Adrenal gland (tissue), 12 donors: ENCODE measurements around the gene CIZ1. TPM values are rescaled to one million over a fixed set of nuclear protein-coding genes. Genes with fewer than 3 reads are reported as not detected.
A peak's percentile ranks its signal among the peaks of the same experiment; 100 is the strongest.

Source experiments
- DNase-seq, 7 donors: peaks; one replicate each; pipeline ENCODE4 v3.0.0-alpha.2; 2019 to 2020
- H3K27ac ChIP-seq, 5 donors: fragments of 200-600 bp; sonication (generic) in 4 of 5; 1 replicate in 3 of 5; 2 replicates in 2 of 5; pipeline versions ENCODE4 v1.5.1 to v1.8.0; 2016 to 2020; ENCODE audit warnings: mild to moderate bottlenecking in 1 of 5
- H3K27me3 ChIP-seq: fragments of 200-600 bp; 2 replicates; pipeline ENCODE4 v1.8.0; 2021
- H3K36me3 ChIP-seq, 2 donors: fragments of 200-600 bp; replicated peaks in 1 of 2; 1 replicate in 1 of 2; 2 replicates in 1 of 2; pipeline versions ENCODE4 v1.5.1 to v1.8.0; 2018 to 2022
- H3K4me1 ChIP-seq, 2 donors: fragments of 200-600 bp; replicated peaks in 1 of 2; 1 replicate in 1 of 2; 2 replicates in 1 of 2; pipeline versions ENCODE4 v1.5.1 to v1.8.0; 2018 to 2021
- H3K4me3 ChIP-seq, 4 donors: fragments of 200-600 bp; sonication (generic) in 3 of 4; one replicate each; pipeline ENCODE4 v1.5.1; 2016 to 2018
- H3K9me3 ChIP-seq, 3 donors: fragments of 200-600 bp; sonication (generic) in 1 of 3; replicated peaks in 1 of 3; 1 replicate in 2 of 3; 2 replicates in 1 of 3; pipeline versions ENCODE4 v1.5.1 to v1.8.0; 2016 to 2021
- POLR2A ChIP-seq, 2 donors: fragments of 450-650 bp; IDR thresholded peaks; one replicate each; pipeline ENCODE4 v1.6.1; 2017; ENCODE audit warnings: antibody characterized with exemption in 2 of 2, mild to moderate bottlenecking in 2 of 2, moderate library complexity in 1 of 2
- WGBS, 4 donors: extraction: QIAGEN DNeasy Blood & Tissue Kit in 2 of 4; methylation state at CpG; one replicate each; pipeline versions ENCODE4 v1.1.5 to v1.1.7; 2013 to 2017; 5-methylcytosine and 5-hydroxymethylcytosine counted together
- intact Hi-C, 2 donors: fragments of 100-400 bp; cut with DNase I; formaldehyde crosslinking; loops; one replicate each; pipeline versions ENCODE4 v1.14.1 to v1.15.0; 2022 to 2023
- polyA plus RNA-seq, 3 donors: library from polyadenylated mRNA; stranded (reverse); fragments of 200-250 nt in 2 of 3; fragments of 350-450 nt in 1 of 3; fragmentation: Illumina TruSeq in 1 of 3; extraction: RNeasy Lipid Tissue Mini Kit (QIAGEN cat#74804) in 1 of 3; gene quantifications; one replicate each; pipeline ENCODE4 v1.2.3, GENCODE V29; 2013 to 2014
- total RNA-seq, 9 donors: library from RNA; depleted of rRNA in 4 of 9; stranded (reverse); fragments of >200 nt in 4 of 9; fragments of 120-200 nt in 1 of 9; fragmentation: NEBNext Ultra II Directional in 1 of 9; extraction: Animal tissue kit (Norgen Biotek cat#: 25700) in 1 of 9; gene quantifications; one replicate each; pipeline versions ENCODE4 v1.1.0 to v1.2.4, GENCODE V29; 2013 to 2023
- TF ChIP-seq, protein P1 (sequence below), 6 experiments: fragments of 450-650 bp in 4 of 6; fragments of 200-600 bp in 2 of 6; sonication (generic) in 1 of 6; IDR thresholded peaks; 1 replicate in 5 of 6; 2 replicates in 1 of 6; pipeline versions ENCODE4 v1.5.1 to v1.8.0; 2016 to 2021; ENCODE audit warnings: antibody characterized with exemption in 6 of 6, mild to moderate bottlenecking in 2 of 6, moderate library complexity in 1 of 6
- donor health status: healthy with polysubstance abuse.
- donor health status: Bipolar disorder and iron deficiency.
- donor health status: DM: yes; HTN: yes; CAD: no.
- donor health status: DM: no; HTN: no; CAD: no.
- donor health status: DM: no; HTN: no; CAD: no.
- donor health status: DM: yes; HTN: yes; CAD: no.

The CIZ1 gene
- total and polyA plus RNA-seq, 12 donors: 25.3 to 142 (median 80.4) TPM

DNA sequence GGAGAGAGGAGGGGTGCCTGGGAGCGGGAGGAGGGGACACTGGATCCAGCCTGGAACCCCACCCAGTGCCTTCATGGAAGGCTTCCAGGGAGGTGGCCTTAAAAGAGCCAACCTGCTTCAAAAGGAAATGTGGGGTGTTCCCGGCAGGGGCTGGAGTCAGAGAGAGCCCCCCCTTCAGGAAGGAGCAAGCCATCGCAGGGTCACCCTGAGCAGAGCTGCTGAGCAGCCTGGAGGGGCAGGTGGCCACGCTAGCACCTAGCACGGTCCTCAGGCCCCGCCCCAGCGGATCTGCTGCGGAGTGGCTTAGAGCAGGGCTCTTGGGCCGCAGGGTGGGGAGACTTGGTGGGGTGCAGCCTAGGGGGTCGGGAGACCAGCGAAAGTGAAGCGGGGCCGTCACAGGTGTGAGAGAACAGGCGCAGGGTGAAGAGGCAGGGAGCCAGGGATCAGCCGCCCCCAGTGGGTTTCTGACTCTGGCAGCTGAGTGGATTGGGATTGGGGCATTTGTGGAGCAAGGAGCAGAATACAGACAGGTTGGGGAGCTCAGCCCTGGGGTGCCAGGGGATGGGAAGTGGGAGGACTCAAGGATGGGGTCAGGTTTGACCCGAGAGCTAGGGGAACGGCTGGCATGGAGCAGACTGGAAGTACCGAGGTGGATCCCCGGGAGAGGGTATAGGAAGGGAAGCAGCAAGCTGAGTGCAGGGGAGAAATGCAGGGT lies 40.6 kb downstream of the CIZ1 start:
- TF ChIP-seq, protein P1, sequence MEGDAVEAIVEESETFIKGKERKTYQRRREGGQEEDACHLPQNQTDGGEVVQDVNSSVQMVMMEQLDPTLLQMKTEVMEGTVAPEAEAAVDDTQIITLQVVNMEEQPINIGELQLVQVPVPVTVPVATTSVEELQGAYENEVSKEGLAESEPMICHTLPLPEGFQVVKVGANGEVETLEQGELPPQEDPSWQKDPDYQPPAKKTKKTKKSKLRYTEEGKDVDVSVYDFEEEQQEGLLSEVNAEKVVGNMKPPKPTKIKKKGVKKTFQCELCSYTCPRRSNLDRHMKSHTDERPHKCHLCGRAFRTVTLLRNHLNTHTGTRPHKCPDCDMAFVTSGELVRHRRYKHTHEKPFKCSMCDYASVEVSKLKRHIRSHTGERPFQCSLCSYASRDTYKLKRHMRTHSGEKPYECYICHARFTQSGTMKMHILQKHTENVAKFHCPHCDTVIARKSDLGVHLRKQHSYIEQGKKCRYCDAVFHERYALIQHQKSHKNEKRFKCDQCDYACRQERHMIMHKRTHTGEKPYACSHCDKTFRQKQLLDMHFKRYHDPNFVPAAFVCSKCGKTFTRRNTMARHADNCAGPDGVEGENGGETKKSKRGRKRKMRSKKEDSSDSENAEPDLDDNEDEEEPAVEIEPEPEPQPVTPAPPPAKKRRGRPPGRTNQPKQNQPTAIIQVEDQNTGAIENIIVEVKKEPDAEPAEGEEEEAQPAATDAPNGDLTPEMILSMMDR (IDR thresholded peaks at IDR 0.05): peak in 1 of 6 experiments; percentile 12
- no peak for TF ChIP-seq POLR2A (IDR thresholded peaks at IDR 0.05)
- intact Hi-C loops: no loop called here
- 82 to 85% (median 84%) methylated on average over 19 of the region's 19 CpGs for WGBS, 4 donors
- DNase-seq: peak in 1 of 7 donors; percentile 26
- Histone ChIP-seq H3K36me3 (no peaks in the 10 kb centered on the region), H3K9me3 (no peaks in the 10 kb centered on the region), H3K27ac (no peak overlapping the region), H3K27me3 (no peaks in the 10 kb centered on the region), H3K4me3 (no peak overlapping the region), H3K4me1 (peaks cover 0 to 9% of the 10 kb centered on the region in 2 donors)

DNA sequence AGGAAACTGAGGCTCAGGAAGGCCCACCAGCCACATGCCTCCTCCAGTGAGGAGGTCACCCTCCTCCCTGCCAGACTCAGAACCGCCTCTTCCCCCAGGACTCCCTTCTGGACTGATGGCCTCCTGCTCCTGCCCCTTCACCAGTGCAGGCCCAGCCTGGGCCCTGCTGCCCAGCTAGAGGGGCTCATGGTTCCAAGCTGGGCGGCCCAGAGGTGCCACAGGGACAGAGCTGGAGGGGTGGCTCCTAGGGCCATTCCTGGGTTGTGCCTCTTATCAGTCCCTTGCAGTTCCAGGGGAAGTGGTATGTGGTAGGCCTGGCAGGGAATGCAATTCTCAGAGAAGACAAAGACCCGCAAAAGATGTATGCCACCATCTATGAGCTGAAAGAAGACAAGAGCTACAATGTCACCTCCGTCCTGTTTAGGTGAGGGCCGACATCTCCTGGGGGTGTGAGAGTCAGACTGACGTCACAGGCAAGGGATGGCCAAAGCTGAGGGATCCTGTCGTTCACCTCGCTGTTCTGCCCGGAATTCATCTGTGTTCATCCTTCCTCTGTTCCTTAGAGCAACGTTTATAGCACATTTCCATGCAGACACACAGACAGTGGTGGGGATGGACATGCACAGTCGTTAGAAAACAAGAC lies 41.3 kb downstream of the CIZ1 start:
- no peaks in the 10 kb centered on the region for H3K36me3 ChIP-seq
- H3K27ac ChIP-seq: no peak overlapping the region
- intact Hi-C loops: no loop called here
- H3K27me3 ChIP-seq: no peaks in the 10 kb centered on the region
- no peak overlapping the region for H3K4me3 ChIP-seq
- 70 to 78% (median 73%) methylated on average over 11 of the region's 11 CpGs for WGBS, 4 donors
- H3K4me1 ChIP-seq: peaks cover 0 to 9% of the 10 kb centered on the region in 2 donors
- no peaks in the 10 kb centered on the region for H3K9me3 ChIP-seq
- no peak for TF ChIP-seq POLR2A (IDR thresholded peaks at IDR 0.05)
- TF ChIP-seq, protein P1 (IDR thresholded peaks at IDR 0.05): no peak
- DNase-seq: no peak

DNA sequence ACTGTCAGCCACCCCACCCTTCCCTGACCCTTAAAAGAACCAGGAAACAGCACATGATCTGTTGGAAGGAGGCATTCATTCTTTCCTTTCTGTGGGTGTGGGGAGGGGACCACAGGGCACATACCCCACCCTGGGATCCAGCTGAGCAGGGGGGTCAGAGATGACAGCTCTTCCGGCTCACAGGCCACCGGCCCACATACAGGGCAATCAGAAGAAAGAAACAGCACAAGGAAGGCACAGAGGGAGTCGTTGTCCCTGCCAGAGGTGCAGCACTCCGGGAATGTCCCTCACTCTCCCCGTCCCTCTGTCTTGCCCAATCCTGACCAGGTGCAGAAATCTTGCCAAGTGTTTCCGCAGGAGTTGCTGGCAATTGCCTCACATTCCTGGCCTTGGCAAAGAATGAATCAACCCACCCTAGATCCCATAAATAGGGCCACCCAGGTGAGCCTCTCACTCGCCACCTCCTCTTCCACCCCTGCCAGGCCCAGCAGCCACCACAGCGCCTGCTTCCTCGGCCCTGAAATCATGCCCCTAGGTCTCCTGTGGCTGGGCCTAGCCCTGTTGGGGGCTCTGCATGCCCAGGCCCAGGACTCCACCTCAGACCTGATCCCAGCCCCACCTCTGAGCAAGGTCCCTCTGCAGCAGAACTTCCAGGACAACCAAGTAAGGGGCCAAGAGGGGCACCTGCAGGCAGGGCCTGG lies 42.2 kb downstream of the CIZ1 start, which contains the start of gene LCN2:
LCN2 (plus strand) TSS at position 453 of the 701 bp plus-strand sequence; CDS start at position 526, 73 bp downstream.
- peak in 5 of 7 donors; percentile 55 to 75 (median 72) for DNase-seq
- H3K9me3 ChIP-seq: no peaks in the 10 kb centered on the region
- intact Hi-C loops: no loop called here
- peak within 1 kb of the TSS in 1 of 5 donors; percentile 22 for H3K27ac ChIP-seq
- H3K4me3 ChIP-seq: no peak within 1 kb of the TSS
- WGBS, 4 donors: 47 to 77% (median 52%) methylated on average over 3 to 9 of the region's 9 CpGs
- H3K36me3 ChIP-seq: no peaks in the 10 kb centered on the region
- H3K4me1 ChIP-seq: peaks cover 0 to 9% of the 10 kb centered on the region in 2 donors
- no peaks in the 10 kb centered on the region for H3K27me3 ChIP-seq
- TF ChIP-seq, protein P1 (IDR thresholded peaks at IDR 0.05): no peak

DNA sequence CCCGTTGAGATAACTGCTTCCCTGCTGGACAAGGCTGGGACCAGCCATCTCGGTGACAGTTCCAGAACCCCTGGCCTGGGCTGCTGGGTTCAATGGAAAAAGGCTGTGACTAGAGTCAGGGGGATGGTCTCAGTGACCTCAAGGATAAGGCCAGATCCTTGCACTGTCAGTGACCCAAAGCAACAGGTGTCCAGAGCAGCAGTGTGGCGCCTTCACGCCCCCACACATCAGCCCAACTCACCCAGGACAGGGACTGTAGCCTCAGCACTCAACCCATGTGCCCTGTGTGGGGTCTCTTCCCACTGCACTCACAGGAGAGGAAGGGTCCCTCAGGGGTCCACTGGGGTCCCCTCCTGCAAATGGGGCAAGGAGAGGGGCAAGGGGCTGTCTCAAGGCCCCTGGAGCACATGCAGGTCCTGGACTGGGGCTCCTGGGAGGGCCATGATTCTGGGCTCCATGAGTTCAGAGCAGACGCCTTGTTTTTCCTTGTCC lies 42.8 kb downstream of the CIZ1 start:
- no peak for DNase-seq
- H3K36me3 ChIP-seq: no peaks in the 10 kb centered on the region
- H3K27ac ChIP-seq: peak overlapping the region in 1 of 5 donors; percentile 22
- 80 to 92% (median 90%) methylated on average over 2 to 5 of the region's 5 CpGs for WGBS, 4 donors
- no peak for TF ChIP-seq POLR2A (IDR thresholded peaks at IDR 0.05)
- TF ChIP-seq, protein P1 (IDR thresholded peaks at IDR 0.05): no peak
- intact Hi-C loops: no loop called here
- no peaks in the 10 kb centered on the region for H3K9me3 ChIP-seq
- H3K4me1 ChIP-seq: peaks cover 0 to 9% of the 10 kb centered on the region in 2 donors
- no peaks in the 10 kb centered on the region for H3K27me3 ChIP-seq
- H3K4me3 ChIP-seq: no peak overlapping the region
